Epithelial cell of proximal tubule (primary cell): ENCODE results near the gene NES. TPM values are rescaled to one million over a fixed set of nuclear protein-coding genes. Genes with fewer than 3 reads are reported as not detected.

Source experiments
- DNase-seq: peaks from one replicate; pipeline ENCODE4 v3.0.0-alpha.2; 2011; ENCODE audit warnings: low read depth
- H3K4me3 ChIP-seq: 2 replicates; pipeline ENCODE4 v1.5.1; 2011; ENCODE audit warnings: low read depth, mild to moderate bottlenecking, low read length
- CTCF ChIP-seq: conservative IDR thresholded peaks from 2 replicates; pipeline ENCODE4 v1.5.1; 2012; ENCODE audit warnings: low read depth, mild to moderate bottlenecking, low read length
- total RNA-seq: library from RNA; depleted of rRNA; stranded (reverse); fragments of >200 nt; gene quantifications from 2 replicates; pipeline ENCODE4 v1.2.3, GENCODE V29; 2015

NES gene
- total RNA-seq, 1 donor from 2014 or later: 70.2 TPM

GRCh38 chr1:156655904-156656516 lies 21.2 kb downstream of the NES start:
- no peak for DNase-seq
- TF ChIP-seq CTCF: no peak
- no peak overlapping the region for H3K4me3 ChIP-seq

GRCh38 chr1:156655151-156655903 lies 21.9 kb downstream of the NES start:
- no peak for DNase-seq
- no peak for TF ChIP-seq CTCF
- H3K4me3 ChIP-seq: no peak overlapping the region

- no peak overlapping the region for H3K4me3 ChIP-seq
- TF ChIP-seq CTCF: no peak
- no peak for DNase-seq
Measured at GRCh38 chr1:156654700-156655099, 22.5 kb downstream of the NES start.

DNA sequence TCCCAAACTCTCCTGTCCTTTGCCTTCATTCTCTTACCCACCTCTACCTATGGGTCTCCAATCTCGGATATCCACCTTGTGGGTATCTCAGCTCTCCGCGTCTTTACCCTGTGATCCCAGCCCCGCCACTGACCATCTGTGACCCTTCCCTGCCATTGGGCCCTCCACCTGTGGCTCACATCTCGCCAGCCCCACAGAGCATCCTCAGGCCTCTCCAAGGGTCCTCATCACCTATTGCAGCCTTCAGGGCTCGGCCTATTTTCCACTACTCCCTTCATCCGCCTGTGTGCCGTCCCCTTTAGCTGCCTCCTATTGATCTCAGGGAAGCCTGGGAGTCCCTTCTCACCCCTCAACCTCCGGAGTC lies 24.2 kb downstream of the NES start:
- no peak for DNase-seq
- H3K4me3 ChIP-seq: no peak overlapping the region
- TF ChIP-seq CTCF: no peak

DNA sequence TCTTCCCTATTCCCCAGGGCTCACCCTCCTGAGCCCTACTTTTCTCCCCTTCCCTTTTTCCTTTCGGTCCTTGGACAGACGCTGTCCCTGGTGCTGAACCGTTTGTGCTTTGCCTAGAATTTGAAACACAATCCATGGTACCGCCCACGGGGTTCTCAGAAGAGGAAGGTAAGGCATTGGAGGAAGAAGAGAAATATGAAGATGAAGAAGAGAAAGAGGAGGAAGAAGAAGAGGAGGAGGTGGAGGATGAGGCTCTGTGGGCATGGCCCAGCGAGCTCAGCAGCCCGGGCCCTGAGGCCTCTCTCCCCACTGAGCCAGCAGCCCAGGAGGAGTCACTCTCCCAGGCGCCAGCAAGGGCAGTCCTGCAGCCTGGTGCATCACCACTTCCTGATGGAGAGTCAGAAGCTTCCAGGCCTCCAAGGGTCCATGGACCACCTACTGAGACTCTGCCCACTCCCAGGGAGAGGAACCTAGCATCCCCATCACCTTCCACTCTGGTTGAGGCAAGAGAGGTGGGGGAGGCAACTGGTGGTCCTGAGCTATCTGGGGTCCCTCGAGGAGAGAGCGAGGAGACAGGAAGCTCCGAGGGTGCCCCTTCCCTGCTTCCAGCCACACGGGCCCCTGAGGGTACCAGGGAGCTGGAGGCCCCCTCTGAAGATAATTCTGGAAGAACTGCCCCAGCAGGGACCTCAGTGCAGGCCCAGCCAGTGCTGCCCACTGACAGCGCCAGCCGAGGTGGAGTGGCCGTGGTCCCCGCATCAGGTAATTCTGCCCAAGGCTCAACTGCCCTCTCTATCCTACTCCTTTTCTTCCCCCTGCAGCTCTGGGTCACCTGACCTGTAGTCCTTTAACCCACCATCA lies 24.8 kb downstream of the NES start:
- no peak for TF ChIP-seq CTCF
- no peak overlapping the region for H3K4me3 ChIP-seq
- DNase-seq: no peak

GRCh38 chr1:156648951-156649350 lies 28.3 kb downstream of the NES start:
- peak; percentile 16 for TF ChIP-seq CTCF
- no peak overlapping the region for H3K4me3 ChIP-seq
- DNase-seq: no peak
